Inflammatory macrophage treated with lipopolysaccharide for 4 hours (primary cell): ENCODE data around the gene OXCT2.
"Not testable (repeated sequence)": the region's sequence is repeated elsewhere in the genome, so short reads cannot be mapped to it uniquely, and the experiment has no call there.

Experiments
- DNase-seq: peaks from one replicate; pipeline ENCODE4 v3.0.0-alpha.2; 2020

OXCT2 gene

GRCh38 chr1:39771022-39771532 lies at the start of gene OXCT2:
TSS of gene OXCT2 (minus strand) at chr1:39771348. CDS start at chr1:39771255, 93 bp downstream.
- DNase-seq = not testable (repeated sequence)

- no peak for DNase-seq
These were observed 48.1 kb upstream of the OXCT2 start for GRCh38 chr1:39819091-39819812.

- no peak for DNase-seq
These were observed 47.3 kb upstream of the OXCT2 start for GRCh38 chr1:39818482-39818881.

GRCh38 chr1:39817091-39817932 lies 46.2 kb upstream of the OXCT2 start:
- peak; percentile 89 for DNase-seq

GRCh38 chr1:39816415-39817090 lies 45.4 kb upstream of the OXCT2 start:
- DNase-seq = peak; percentile 83

GRCh38 chr1:39812913-39813312 lies 41.8 kb upstream of the OXCT2 start:
- DNase-seq = no peak

GRCh38 chr1:39808784-39809517 lies 37.8 kb upstream of the OXCT2 start:
- DNase-seq = no peak

GRCh38 chr1:39805385-39805784 lies 34.2 kb upstream of the OXCT2 start:
- peak; percentile 6 for DNase-seq

GRCh38 chr1:39802496-39803260 lies 31.5 kb upstream of the OXCT2 start:
- no peak for DNase-seq

- no peak for DNase-seq
These were observed 29.3 kb upstream of the OXCT2 start for GRCh38 chr1:39800471-39800835.

- peak; percentile 48 for DNase-seq
These were observed 28.8 kb upstream of the OXCT2 start for GRCh38 chr1:39799770-39800470.

GRCh38 chr1:39798859-39799769 lies 28.0 kb upstream of the OXCT2 start:
- peak; percentile 88 for DNase-seq

GRCh38 chr1:39795651-39796050 lies 24.5 kb upstream of the OXCT2 start:
- no peak for DNase-seq

- DNase-seq = no peak
These were observed 20.7 kb upstream of the OXCT2 start for GRCh38 chr1:39791838-39792237.

- DNase-seq = no peak
These were observed 18.5 kb upstream of the OXCT2 start for GRCh38 chr1:39789571-39790110.

- peak; percentile 74 for DNase-seq
These were observed 17.8 kb upstream of the OXCT2 start, which contains the start of gene BMP8B for GRCh38 chr1:39788758-39789570. TSS of gene BMP8B (minus strand) at chr1:39788865. CDS start at chr1:39788485, 380 bp downstream.

GRCh38 chr1:39788426-39788757 lies 17.2 kb upstream of the OXCT2 start:
- no peak for DNase-seq

GRCh38 chr1:39787964-39788363 lies 16.8 kb upstream of the OXCT2 start:
- not testable (repeated sequence) for DNase-seq

GRCh38 chr1:39787468-39787867 lies 16.3 kb upstream of the OXCT2 start:
- DNase-seq = no peak
